HG02678 (cell line): Measurements from ENCODE around the gene KCNMA1.

Experiments
- ATAC-seq: cut with Tn5 transposase; IDR thresholded peaks from one replicate; pipeline ENCODE4 v1.9.1; 2021; ENCODE audit warnings: mild to moderate bottlenecking, moderate library complexity; ENCODE audit not compliant: unreplicated experiment

Gene KCNMA1

DNA sequence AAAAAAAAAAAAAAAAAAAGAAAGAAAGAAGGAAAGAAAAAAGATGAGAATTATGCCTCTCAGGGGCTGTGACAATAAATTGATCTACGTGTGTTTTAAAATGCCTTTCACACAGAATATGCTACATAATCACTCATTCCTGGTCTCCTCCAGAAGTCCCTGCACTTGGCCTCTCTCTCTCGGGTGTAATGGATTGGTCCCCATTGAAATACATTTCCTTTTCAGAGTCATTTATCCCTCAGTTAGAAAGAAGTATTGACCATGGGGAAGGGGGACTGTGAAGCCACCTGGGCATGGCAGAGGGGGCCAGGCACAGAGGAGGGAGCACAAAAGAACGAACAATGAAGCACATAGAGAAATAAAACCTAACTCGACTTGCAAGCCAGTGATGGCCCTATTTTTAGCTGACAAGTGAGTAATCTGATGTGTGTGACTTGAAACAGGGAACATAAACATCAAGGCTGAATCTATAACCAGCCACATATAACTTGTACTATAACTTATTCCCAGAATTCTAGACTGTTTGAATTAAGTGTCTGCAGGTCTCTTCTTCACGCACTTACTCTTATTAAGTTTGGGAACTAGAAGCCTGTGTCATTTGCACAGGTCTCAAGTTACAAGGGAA, 490.8 kb downstream of the KCNMA1 start:
- ATAC-seq, result no peak

DNA sequence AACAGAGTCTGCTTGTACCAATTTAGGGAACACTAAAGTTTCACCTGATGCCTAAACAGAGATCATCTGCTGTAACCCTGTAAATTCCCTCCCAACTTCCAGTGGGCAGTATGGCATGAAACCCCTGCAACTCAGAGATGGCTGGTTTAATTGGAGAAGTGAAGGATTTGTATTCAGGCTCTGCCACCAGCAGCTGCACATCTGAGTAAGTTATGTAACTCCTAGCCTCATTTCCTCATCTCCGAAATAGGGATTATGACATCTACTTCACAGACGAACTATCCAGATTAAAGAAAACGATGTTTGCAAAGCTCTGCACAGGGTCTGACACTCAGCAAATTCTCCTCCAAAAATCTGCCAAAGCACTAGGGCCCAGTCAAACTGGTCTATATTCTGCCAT, 493.0 kb downstream of the KCNMA1 start:
- no peak for ATAC-seq

DNA sequence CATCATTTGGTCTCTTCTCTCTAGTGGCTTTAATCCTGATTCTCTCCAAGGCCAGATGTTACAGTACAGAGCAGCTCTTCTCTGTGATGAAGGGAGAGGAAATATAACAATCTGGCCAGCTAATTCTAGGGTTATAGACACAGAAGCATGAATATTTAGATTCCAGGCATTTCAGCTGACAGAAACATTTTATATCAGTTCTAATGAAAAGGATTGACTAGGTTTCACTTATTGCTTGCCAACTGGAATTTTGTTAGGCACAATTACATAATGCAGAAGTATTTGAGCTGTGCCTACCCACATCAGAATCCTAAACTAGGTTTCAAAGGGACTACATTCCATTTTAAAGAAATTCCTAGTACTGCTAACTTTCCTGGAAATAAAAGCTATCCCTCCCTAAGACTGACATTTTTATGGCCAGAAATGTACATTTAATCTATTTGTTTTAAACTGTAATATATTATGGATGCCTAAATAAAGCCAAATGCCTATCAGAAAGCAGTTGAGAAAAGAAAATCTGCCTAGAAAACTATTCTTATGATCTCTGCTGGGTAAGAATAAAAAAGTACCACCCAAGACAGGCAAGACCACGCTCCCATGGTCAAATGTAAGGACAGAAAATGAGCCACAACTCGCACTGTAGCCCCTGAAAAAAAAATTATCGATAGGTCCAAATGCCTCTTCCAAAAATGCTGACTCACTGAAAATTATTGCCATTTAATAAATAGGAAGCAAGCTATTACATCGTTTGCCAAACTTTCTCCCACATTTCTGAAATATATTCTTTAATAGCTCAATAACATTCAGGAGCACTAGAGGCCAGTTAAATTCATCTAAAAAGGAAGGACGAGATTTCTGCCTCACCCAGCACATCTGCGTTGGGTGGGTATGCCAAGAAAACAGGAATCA, 498.1 kb downstream of the KCNMA1 start:
- ATAC-seq, result no peak

DNA sequence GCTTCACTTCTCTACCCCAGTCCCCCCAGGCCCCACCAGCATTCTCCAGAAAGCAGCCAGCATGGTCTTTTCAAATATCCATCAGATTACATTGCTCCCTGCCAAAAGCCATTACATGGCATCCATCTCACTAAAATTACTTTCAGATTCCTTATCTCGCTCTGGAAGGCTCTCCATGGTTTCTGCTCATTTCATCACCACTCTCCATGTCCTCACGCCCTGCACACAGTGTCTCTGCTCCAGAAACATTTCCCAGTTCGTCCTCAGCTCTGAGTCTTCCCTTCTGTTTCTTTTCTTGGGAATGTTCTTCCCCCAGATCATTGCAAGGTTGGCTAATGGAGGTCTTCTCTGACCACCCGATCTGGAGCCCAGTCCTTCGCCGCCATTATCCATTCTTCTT, 499.1 kb downstream of the KCNMA1 start:
- ATAC-seq, result no peak

DNA sequence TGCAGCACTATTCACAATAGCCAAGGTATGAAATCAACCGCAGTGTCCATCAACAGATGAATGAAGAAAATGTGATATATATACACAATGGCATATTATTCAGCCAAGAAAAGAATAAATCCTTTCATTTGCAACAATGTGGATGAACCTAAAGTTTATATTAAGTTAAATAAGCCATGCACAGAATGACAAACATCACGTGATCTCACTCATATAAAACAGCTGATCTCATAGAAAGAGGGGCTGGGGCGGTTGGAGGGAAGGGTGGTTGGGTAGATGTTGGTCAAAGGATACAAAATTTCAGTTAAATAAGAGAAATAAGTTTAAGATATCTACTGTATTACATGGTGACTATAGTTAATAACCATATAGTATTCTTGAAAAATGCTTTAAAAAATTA, 502.1 kb downstream of the KCNMA1 start:
- no peak for ATAC-seq

DNA sequence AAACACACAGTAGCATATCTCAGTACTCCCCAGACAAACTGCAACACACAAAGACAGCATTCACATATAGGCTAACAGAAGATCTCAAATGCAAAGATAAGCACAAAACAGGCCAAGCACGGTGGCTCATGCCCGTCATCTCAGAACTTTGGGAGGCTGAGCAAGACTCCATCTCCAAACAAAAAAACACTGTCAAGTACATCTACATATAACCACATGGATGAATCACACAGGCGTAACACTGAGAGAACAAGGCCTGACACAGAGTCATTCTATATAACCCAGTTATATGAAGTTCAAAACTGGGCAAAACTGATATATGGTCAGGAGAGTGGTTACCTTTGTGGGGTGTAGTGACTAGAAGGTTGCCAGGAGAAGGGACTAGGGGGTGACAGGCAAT, 506.4 kb downstream of the KCNMA1 start:
- ATAC-seq, result no peak

DNA sequence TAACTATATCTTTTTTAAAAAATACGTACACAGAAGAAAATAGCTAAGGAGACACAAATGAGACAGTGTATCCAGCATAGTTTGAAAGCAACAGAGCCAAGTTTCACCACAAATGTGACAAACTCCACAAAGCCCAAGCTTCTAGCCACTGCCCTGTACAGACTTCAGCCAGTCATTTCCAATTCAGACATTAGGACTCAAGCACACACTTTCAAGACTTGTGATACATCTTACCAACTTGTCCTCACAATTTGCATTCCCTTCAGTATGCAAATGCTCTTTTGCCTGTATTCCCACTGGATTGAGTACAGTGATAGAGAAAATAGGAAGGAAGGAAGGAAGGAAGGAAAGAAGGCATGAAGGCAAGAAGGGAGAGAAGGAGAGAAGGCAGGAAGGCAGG, 510.4 kb downstream of the KCNMA1 start:
- ATAC-seq, result no peak

DNA sequence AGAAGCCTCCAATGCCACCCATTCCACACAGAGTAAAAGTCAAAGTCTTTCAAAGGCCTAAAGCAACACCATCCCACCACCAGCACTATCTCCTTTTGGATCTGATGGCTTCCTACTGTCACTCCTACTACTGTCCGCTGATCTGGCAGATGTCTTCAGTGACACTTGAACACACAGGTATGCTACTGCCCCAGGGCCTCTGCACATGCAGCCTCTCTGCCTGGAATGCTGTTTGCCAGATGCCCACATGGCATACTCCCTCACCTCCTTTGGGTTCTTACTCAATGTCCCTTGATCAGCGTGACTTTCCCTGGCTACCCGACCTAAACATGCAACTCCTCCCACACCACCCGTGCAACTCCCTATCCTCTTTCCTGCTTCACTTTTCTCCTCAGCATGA, 512.4 kb downstream of the KCNMA1 start:
- ATAC-seq, result no peak

DNA sequence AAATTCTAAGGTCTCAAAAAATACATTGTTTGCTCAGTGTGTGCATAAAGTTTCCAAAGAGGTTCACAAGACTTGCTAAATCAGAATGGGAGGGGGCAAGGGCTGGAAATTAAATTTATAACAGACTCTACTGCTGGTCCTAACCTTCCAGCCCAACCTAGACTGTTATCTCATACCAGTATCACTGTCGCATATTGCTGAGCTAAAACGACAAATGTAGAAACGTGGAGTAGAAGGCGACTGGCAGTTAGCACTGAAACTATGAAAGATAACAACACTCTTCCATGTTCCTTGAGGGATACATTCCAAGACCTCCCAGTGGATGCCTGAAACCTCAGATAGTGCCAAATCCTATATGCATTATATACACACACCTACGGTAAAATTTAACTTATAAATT, 514.3 kb downstream of the KCNMA1 start:
- ATAC-seq, result no peak

DNA sequence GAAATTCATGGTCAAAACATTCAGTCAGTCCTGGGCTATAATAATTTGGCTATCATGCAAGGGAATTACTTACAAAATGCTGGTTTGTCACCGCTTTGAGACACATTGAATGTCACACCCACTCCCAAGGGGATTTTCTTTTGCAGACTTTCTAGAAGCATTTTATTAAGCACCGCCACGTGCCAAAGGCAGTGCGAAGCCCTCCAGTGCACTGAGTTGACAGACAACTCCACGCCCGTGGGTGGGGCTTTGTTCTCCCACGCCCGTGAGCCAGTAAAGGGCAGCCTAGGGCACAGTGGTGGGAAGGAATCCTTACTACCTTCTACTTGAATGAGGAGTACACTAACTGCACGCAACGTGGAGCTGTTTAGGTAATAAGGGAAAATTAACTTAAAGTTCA, 515.8 kb downstream of the KCNMA1 start:
- no peak for ATAC-seq

DNA sequence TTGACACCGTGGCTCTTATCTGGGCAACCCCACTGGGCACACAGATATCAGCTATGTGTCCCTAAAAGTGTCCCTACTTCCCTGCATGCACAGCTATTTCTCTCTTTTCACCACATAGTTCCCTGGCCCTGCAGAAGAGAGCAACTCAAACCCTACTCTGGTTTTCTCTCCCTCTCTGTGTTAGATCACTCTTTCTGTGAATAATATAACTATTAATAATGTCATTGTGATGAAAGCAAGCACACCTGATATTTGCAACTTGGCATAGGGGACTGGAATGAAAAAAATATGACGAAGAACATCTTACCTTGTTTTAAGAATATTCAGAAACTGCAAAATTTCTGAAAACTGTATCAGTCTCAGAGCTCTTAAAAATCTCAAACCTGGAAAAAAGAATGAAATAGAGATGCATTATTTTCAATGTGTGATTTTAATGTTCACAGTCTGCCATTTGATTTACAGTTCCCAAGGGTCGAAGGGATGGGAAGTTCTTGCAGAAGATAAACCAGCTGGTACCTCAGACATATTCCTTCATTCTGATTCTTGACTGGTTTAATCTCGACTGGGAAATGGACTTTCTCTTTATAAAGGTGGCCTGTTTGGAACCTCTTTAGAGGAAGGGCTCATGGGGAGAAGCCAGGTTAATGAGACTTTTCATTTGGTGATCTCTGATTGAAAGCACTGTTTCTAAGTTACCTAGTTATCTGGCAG, 516.8 kb downstream of the KCNMA1 start:
- no peak for ATAC-seq

DNA sequence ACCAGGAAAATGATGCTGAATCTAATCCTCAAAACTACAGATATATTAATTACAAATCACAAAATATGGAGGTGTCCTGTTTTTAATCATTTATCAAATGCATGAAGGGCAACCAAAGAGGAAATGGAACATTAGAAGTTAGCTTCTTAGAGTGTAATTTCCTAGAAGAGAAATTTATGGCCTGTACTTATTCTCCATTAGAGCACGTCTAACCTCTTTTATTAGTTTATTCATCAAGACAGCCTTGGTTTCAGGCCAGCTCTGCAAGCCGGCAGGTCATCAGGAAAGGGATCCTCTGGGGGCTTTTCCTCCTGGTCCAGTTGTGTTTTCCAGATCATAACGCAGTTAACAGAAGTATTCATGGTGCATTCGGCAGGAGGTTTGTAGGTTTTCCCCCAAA, 517.6 kb downstream of the KCNMA1 start:
- ATAC-seq, result no peak

DNA sequence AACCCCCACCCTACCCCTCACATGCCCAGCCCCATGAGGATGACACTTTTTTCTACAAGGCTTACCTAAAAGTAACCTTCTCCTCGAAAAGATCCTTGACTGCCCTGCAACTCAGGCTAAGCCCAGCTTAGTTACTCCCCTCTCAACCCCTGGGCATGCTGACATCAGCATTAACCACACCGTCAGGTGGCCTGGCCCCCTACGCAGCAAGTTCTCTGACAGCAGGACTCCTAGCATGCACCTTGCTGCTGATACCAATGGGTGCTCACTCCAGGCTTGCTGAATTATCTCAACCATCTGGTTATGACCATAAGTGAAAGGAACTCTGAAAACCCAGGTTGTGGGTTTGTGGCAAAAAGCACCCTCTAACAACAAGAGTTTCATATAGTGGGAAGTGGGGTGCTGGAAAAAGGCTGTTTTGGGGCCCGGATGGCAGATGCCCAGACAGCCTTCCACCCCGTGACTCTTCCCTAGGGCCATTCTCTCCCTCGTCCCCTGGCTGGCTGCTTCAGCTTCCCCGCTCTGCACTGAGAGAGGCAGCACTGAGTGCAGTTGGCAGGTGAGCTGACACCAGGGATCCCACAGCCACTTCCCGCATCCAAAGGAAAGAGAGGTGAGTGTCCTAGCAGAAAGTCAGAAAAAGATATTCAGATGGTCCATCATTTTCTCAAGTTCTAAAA, 518.9 kb downstream of the KCNMA1 start:
- no peak for ATAC-seq

DNA sequence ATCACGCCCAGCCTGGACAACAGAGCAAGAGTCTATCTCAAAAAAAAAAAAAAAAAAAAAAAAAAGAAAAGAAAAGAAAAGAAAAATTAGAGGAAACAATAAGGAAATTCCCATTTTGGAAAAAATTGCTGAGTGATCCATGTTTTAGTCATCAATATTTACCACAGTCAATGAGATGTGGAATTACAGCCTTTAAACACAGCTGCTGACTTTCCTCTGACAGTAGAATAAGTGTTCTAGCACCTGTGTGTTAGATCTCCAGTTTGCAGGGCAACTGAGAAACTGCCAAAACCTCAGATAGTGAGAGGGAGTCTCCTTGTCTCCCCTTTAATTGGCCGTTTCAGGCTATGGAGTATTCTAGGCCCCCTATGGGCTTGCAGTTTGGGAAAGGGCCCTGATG, 520.1 kb downstream of the KCNMA1 start:
- no peak for ATAC-seq

DNA sequence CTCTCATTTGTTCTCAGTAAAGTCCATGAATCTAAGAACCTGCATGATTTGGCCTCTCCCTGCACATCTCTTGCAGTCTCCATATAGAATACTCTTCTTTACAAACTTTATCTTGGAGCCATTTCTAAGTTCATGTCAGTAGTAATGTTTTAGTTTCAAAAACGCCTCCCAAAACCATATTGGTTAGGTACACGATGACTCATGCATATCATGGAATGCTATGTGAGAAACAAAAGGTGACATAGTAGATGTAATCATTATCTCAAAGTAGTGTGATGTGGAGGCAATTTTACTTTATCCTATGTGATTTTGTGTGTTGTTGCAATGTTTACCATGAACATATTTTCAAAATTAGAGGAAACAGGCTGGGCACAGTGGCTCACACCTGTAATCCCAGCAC, 520.7 kb downstream of the KCNMA1 start:
- ATAC-seq, result no peak

DNA sequence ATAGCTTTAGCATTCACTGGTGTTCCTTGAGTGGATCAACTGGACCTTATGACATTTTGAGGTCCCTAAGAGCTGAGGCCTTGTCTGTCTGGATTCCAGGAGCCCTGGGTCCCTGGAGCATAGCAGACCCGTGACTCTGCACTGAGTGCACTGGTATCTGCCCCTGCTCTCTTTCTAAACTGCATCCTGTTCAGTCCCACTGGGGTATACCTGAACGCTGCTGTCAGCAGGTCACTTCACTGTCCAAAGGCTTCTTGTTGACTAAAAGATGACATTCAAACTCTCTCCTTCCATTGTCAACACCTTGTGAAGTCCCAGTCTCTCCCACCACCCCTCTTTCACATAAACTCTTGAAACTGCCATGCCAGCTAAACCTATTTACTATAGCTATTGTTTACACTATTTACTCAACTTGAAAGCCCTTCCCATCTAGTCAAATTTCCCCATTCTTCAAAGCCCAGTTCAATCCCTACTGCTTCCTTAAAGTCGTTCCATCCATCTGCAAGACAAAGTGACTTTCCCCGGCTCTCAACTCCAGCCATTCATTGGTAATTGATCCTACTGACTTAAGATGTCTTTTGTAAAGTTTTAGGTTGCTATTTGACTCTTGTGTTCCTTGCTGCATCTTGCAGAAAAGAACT, 523.3 kb downstream of the KCNMA1 start:
- no peak for ATAC-seq

DNA sequence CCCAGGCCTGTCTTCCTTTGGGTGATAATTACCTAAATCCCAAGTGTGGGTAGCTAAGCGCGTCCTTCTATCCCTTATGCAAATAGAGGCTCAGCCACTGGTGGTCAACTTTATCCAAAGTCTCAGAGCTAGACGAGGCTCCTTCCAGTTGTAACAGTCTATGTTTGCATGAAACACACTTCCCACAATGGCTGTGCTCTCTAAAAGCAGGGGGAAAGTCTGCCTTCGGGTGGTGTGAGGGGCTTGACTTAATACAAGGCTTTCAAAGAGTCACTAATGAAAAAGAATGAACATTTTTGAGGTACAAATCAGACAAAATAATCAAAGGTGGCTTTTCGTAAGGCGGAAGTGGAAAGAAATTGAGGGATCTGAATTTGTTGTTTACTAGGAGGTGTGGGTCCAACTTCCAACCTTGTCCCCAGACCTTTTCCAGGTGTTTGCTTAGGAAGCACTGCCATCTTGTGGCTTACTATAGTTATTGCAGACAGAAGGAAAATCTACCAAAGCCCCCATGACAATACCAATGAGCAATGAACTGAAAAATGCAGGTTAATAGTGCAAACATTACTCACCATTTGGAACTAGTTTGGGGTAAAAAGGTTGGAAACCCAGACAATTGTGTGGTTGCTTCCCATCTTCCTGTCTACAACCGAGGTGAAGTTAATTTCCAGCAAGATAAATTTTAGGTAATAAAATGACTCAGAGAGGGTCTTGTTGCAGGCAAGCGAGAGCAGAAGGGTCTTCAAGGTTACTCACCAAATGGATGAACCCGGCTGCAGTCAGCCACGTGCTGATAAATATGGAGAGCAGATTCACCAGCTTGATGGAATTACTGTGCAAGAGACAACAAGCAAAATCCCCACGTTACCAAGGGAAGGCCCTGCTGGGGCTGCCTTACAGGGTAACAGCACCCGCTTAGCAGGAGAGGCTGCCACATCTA, 525.7 kb downstream of the KCNMA1 start:
- peak; percentile 74 for ATAC-seq

DNA sequence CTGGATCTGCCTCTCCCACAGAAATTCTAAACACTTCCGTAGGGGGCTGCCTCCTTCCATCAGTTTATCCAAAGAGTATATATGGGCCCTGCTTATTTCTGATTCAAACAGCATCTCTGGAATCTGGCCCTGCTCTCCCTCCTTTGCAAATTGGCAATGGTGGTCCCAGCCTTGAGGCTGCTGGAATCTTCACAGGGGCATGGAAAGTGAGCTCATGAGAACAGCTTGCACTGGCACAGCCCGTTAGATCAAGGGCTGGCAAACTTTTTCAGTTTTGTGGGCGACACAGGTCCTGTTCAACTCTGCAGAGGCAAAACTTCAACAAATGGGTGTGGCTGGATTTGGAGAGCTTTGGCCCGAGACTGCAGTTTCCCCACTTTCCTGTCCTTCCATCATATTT, 526.9 kb downstream of the KCNMA1 start:
- no peak for ATAC-seq

DNA sequence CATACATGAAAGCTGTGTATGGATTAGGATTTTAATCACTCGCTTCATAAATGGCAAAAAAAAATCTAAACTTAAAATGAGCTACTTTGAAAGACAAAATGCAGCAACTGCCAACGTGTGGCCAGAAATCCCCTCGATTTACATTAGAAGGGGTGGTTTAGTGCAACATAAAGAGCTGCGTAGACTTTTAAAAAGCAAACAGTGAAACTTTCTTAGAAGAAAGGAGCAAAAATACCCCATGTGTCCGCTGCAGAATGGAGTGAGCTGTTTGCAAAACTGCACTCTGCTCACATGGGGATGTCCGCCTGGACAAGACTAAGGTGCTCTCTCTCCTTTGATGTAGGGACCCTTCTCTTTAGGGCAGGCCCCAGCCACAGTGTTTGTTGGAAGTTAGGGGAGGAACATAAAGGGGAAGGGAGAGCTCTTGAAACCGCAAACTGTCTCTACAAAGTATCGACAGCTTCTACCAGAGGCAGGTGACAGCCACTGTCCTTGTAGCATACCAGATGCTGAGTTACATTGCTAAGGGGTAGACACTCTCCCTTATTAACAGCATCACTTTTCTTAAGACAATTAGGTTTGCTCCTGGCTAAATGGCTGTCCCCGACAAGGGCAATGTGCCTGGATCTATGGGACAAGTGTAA, 528.1 kb downstream of the KCNMA1 start:
- no peak for ATAC-seq
